ENCODE results near the gene FUT2.

FUT2 gene

GRCh38 chr19:48750351-48750750 lies 54.6 kb downstream of the FUT2 start:
- H3K9me2 ChIP-seq (replicated peaks; ENCODE audit: low read depth, low read length) = no peaks in the 10 kb centered on the region
- TF ChIP-seq, protein P1, sequence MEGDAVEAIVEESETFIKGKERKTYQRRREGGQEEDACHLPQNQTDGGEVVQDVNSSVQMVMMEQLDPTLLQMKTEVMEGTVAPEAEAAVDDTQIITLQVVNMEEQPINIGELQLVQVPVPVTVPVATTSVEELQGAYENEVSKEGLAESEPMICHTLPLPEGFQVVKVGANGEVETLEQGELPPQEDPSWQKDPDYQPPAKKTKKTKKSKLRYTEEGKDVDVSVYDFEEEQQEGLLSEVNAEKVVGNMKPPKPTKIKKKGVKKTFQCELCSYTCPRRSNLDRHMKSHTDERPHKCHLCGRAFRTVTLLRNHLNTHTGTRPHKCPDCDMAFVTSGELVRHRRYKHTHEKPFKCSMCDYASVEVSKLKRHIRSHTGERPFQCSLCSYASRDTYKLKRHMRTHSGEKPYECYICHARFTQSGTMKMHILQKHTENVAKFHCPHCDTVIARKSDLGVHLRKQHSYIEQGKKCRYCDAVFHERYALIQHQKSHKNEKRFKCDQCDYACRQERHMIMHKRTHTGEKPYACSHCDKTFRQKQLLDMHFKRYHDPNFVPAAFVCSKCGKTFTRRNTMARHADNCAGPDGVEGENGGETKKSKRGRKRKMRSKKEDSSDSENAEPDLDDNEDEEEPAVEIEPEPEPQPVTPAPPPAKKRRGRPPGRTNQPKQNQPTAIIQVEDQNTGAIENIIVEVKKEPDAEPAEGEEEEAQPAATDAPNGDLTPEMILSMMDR (conservative IDR thresholded peaks at IDR 0.05; ENCODE audit: low read length) = no peak
- no peak for TF ChIP-seq EZH2phosphoT487 (IDR thresholded peaks at IDR 0.05; ENCODE audit: borderline replicate concordance)
- H3K9ac ChIP-seq (ENCODE audit: low read depth, low read length, poor library complexity, severe bottlenecking) = no peak overlapping the region
- no peak overlapping the region for H3K4me2 ChIP-seq (ENCODE audit: low read depth, low read length, poor library complexity, severe bottlenecking)
- H3K36me3 ChIP-seq (ENCODE audit: insufficient read depth, low read length) = no peaks in the 10 kb centered on the region
- no peak overlapping the region for H2AFZ ChIP-seq (ENCODE audit: low read length)
- H3F3A ChIP-seq (ENCODE audit: low read depth) = no peaks in the 10 kb centered on the region
- no peaks in the 10 kb centered on the region for H4K20me1 ChIP-seq (ENCODE audit: insufficient read depth, low read length, poor library complexity, severe bottlenecking)
- H3K4me3 ChIP-seq (ENCODE audit: low read length, poor library complexity, severe bottlenecking) = no peak overlapping the region
- no peaks in the 10 kb centered on the region for H3K79me2 ChIP-seq (ENCODE audit: insufficient read depth, low read length)
- H3K27me3 ChIP-seq (ENCODE audit: insufficient read depth, low read length, poor library complexity, severe bottlenecking) = no peaks in the 10 kb centered on the region
- no peaks in the 10 kb centered on the region for H3K4me1 ChIP-seq (ENCODE audit: insufficient read depth, low read length, poor library complexity, severe bottlenecking)
- H3K9me3 ChIP-seq (ENCODE audit: insufficient read depth, low read depth, low read length) = no peaks in the 10 kb centered on the region

DNA sequence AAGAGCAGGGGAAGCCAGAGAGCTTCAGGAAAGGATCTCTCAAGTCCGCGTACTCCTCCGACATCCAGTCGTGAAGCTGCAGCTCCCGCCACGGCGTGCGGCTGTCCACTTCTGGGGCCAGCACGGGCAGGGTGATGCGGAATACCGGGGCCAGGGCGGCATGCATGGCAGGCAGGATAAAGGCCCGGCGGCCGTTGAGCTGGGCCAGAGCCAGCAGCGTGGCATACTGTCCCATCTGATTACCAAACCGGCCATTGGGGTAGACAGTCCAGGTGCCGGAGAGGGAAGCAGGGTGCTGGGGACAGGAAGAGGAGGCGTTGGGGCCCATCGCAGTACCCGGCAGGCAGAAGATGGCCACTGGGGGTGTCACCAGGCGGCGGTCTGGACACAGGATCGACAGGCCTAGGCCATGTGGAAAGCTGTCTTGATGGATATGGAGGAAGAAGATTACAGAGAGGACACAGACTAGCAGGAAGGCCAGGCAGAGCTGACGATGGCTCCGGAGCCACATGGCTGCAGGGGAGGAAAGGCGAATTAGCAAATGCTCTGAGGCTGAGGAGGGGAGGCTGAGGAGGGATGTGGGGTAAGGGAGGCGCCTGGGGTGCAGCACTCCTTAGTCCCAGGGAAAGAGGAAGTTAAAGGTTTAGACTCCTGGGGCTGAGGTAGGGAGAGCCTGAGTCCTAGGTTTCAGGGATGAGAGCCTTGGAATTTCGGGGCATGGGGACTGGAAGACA lies 55.2 kb downstream of the FUT2 start:
- H3F3A ChIP-seq (ENCODE audit: low read depth) = no peaks in the 10 kb centered on the region
- H3K4me2 ChIP-seq (ENCODE audit: low read depth, low read length, poor library complexity, severe bottlenecking) = no peak overlapping the region
- no peaks in the 10 kb centered on the region for H4K20me1 ChIP-seq (ENCODE audit: insufficient read depth, low read length, poor library complexity, severe bottlenecking)
- H3K4me1 ChIP-seq (ENCODE audit: insufficient read depth, low read length, poor library complexity, severe bottlenecking) = no peaks in the 10 kb centered on the region
- TF ChIP-seq, protein P1 (conservative IDR thresholded peaks at IDR 0.05; ENCODE audit: low read length) = no peak
- TF ChIP-seq EZH2phosphoT487 (IDR thresholded peaks at IDR 0.05; ENCODE audit: borderline replicate concordance) = no peak
- no peaks in the 10 kb centered on the region for H3K9me2 ChIP-seq (replicated peaks; ENCODE audit: low read depth, low read length)
- H3K79me2 ChIP-seq (ENCODE audit: insufficient read depth, low read length) = no peaks in the 10 kb centered on the region
- no peak overlapping the region for H3K9ac ChIP-seq (ENCODE audit: low read depth, low read length, poor library complexity, severe bottlenecking)
- no peaks in the 10 kb centered on the region for H3K36me3 ChIP-seq (ENCODE audit: insufficient read depth, low read length)
- H3K9me3 ChIP-seq (ENCODE audit: insufficient read depth, low read depth, low read length) = no peaks in the 10 kb centered on the region
- no peaks in the 10 kb centered on the region for H3K27me3 ChIP-seq (ENCODE audit: insufficient read depth, low read length, poor library complexity, severe bottlenecking)
- H2AFZ ChIP-seq (ENCODE audit: low read length) = no peak overlapping the region
- no peak overlapping the region for H3K4me3 ChIP-seq (ENCODE audit: low read length, poor library complexity, severe bottlenecking)

DNA sequence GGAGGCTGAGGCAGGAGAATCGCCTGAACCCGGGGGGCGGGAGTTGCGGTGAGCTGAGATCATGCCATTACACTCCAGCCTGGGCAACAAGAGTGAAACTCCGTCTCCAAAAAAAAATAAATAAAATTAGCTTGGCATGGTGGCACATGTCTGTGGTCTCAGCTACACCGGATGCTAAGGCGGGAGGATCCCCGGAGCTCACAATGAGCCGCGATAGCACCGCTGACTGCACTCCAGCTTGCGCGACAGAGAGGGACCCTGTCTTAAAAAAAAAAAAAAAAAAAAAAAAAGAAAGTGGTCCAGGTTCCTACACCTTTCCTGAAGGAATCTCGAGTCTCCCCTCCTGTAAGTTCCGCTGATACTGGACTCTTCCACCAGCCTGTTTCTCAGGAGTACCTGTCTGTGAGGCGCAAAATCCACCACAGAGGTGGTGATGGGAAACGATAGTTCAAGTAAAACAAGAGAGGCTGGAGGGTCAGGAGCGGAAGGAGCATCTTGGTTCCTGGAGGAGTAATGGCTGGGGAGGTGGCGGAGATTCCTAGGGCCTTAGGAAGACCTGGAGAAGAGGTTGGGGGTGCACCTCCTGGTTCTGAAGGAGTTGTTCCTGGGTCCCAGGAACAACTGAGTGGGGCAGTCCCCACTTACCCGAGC lies 56.2 kb downstream of the FUT2 start:
- H3K9ac ChIP-seq (ENCODE audit: low read depth, low read length, poor library complexity, severe bottlenecking) = no peak overlapping the region
- no peaks in the 10 kb centered on the region for H3F3A ChIP-seq (ENCODE audit: low read depth)
- no peak overlapping the region for H2AFZ ChIP-seq (ENCODE audit: low read length)
- no peaks in the 10 kb centered on the region for H3K9me3 ChIP-seq (ENCODE audit: insufficient read depth, low read depth, low read length)
- no peaks in the 10 kb centered on the region for H3K36me3 ChIP-seq (ENCODE audit: insufficient read depth, low read length)
- no peak overlapping the region for H3K4me2 ChIP-seq (ENCODE audit: low read depth, low read length, poor library complexity, severe bottlenecking)
- TF ChIP-seq, protein P1 (conservative IDR thresholded peaks at IDR 0.05; ENCODE audit: low read length) = no peak
- no peak for TF ChIP-seq EZH2phosphoT487 (IDR thresholded peaks at IDR 0.05; ENCODE audit: borderline replicate concordance)
- no peaks in the 10 kb centered on the region for H3K4me1 ChIP-seq (ENCODE audit: insufficient read depth, low read length, poor library complexity, severe bottlenecking)
- no peak overlapping the region for H3K4me3 ChIP-seq (ENCODE audit: low read length, poor library complexity, severe bottlenecking)
- no peaks in the 10 kb centered on the region for H3K27me3 ChIP-seq (ENCODE audit: insufficient read depth, low read length, poor library complexity, severe bottlenecking)
- no peaks in the 10 kb centered on the region for H3K79me2 ChIP-seq (ENCODE audit: insufficient read depth, low read length)
- no peaks in the 10 kb centered on the region for H4K20me1 ChIP-seq (ENCODE audit: insufficient read depth, low read length, poor library complexity, severe bottlenecking)
- no peaks in the 10 kb centered on the region for H3K9me2 ChIP-seq (replicated peaks; ENCODE audit: low read depth, low read length)

Data from Loucy (cell line).